GM10266 (cell line): Measurements from ENCODE around the gene CAMTA1.

Experiments used
- DNase-seq: peaks from one replicate; pipeline ENCODE4 v3.0.0; 2012; ENCODE audit errors: extremely low spot score
- CTCF ChIP-seq: IDR thresholded peaks from 2 replicates; pipeline ENCODE4 v1.5.1; 2012; ENCODE audit warnings: mild to moderate bottlenecking, low read depth; ENCODE audit not compliant: control insufficient read depth, insufficient read depth; ENCODE audit errors: missing control alignments

CAMTA1 gene

GRCh38 chr1:7372477-7373120, 587.3 kb downstream of the CAMTA1 start:
- DNase-seq = no peak
- no peak for TF ChIP-seq CTCF

- TF ChIP-seq CTCF = no peak
- no peak for DNase-seq
These were observed 588.0 kb downstream of the CAMTA1 start for GRCh38 chr1:7373251-7373650.

- no peak for DNase-seq
- no peak for TF ChIP-seq CTCF
These were observed 588.8 kb downstream of the CAMTA1 start for GRCh38 chr1:7373876-7374562.

GRCh38 chr1:7374563-7375160, 589.4 kb downstream of the CAMTA1 start:
- no peak for DNase-seq
- no peak for TF ChIP-seq CTCF

DNA sequence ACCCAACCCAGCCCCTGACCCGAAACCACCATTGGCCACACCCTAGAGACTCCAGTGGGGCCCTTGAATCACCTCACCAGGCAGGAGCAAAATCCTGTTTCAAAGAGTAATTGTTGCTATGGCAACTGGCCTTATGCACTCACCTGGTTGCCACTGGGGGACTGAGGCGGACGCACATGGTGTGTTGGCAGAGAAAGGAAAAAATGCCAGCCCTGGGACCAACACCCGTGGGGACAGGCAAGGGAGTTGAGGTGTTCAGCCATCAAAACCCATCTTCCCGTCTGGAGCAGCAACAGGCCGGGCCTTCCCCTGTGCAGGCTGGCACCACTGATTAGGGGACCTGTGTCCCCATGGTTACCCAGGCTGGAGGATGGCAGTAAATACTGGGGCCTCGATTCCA, 590.1 kb downstream of the CAMTA1 start:
- TF ChIP-seq CTCF = no peak
- no peak for DNase-seq

- DNase-seq = no peak
- TF ChIP-seq CTCF = no peak
These were observed 590.8 kb downstream of the CAMTA1 start for GRCh38 chr1:7375781-7376660.
